GM08714 (cell line): ENCODE data around the gene CD6.

Source experiments
- H3K4me3 ChIP-seq: fragments of 200-500 bp; sonication (Bioruptor generic); 2 replicates; pipeline ENCODE4 v1.5.1; 2014; ENCODE audit warnings: mild to moderate bottlenecking, low read length, inconsistent platforms
- ZNF274 ChIP-seq: IDR thresholded peaks from 2 replicates; pipeline ENCODE4 v1.6.1; 2012; ENCODE audit warnings: mild to moderate bottlenecking, low read depth, low read length

The CD6 gene

GRCh38 chr11:61041755-61042518 lies 70.5 kb downstream of the CD6 start:
- no peak overlapping the region; the same call in 1 of the 2 replicates for H3K4me3 ChIP-seq
- TF ChIP-seq ZNF274 = no peak

DNA sequence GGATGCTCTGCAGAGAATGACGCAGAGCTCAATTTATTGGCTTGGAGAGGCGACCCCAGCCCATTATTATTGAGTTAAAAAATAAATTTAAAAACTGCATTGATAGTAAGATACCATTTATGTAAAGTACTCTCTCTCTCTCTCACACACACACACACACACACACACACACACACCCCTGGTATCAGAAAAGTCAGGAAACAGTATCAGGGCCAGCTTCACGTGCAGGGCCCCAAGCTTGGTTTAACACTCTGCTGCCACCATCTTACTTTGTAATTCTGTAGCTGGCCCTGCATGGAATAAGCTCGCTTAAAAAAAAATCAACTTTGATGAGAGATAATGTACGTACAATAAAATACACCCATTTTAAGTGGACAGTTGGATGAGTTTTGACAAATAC lies 71.1 kb downstream of the CD6 start:
- no peak overlapping the region for H3K4me3 ChIP-seq
- no peak for TF ChIP-seq ZNF274

DNA sequence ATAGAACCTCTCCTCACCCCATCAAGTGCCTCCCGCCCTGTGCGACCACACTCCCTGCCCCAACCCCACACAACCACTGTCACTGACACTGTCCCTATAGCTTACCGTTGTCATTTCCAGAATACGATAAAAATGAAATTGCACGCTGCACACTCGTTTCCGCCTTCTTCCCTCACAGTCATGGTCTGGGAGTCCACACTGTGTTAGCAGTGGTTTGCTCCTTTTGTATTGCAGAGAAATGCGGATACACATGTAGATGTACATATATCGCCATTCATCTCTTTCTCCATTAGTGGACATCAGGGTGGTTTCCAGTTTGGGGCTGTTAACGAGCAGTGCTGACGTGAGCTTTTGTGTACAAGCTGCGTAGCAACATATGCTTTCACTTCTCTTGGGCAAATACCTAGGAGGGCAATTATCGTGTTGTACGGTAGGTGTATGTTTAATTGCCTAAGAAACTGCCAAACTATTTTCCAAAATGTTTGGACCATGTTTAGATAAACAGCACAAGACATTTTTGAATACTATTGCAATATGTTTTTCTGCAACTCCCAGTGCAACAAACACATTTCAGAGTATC lies 71.6 kb downstream of the CD6 start:
- no peak for TF ChIP-seq ZNF274
- H3K4me3 ChIP-seq = no peak overlapping the region

- H3K4me3 ChIP-seq = no peak overlapping the region
- TF ChIP-seq ZNF274 = no peak
These were observed 73.8 kb downstream of the CD6 start for GRCh38 chr11:61045271-61045670.

DNA sequence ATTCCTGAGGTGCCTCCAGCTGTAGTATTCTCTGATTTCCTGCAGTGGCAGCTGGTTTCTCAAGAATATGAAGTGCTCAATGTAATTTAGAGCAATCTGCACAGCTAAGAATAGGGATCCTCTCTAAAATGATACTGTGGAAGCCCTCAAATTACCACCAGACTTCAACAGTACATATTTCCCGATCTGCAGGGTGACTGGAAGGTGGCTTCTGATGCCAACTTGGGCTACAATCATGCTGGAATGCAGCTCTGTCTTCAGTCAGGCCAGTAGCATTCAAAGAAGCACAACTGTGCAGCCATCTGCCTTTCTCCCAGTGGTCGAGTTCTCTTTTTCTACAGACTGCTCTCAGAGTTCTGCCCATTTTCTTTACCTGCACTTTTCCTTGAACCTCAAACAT lies 75.4 kb downstream of the CD6 start:
- no peak for TF ChIP-seq ZNF274
- no peak overlapping the region for H3K4me3 ChIP-seq

- H3K4me3 ChIP-seq = no peak overlapping the region
- TF ChIP-seq ZNF274 = no peak
These were observed 77.0 kb downstream of the CD6 start for GRCh38 chr11:61048368-61049062.

- no peak for TF ChIP-seq ZNF274
- no peak overlapping the region for H3K4me3 ChIP-seq
These were observed 77.5 kb downstream of the CD6 start for GRCh38 chr11:61049063-61049377.

- no peak overlapping the region for H3K4me3 ChIP-seq
- no peak for TF ChIP-seq ZNF274
These were observed 78.4 kb downstream of the CD6 start for GRCh38 chr11:61049859-61050258.

- H3K4me3 ChIP-seq = no peak overlapping the region
- no peak for TF ChIP-seq ZNF274
These were observed 80.9 kb downstream of the CD6 start for GRCh38 chr11:61052182-61052972.

- TF ChIP-seq ZNF274 = no peak
- no peak overlapping the region for H3K4me3 ChIP-seq
These were observed 81.7 kb downstream of the CD6 start for GRCh38 chr11:61053191-61053590.

DNA sequence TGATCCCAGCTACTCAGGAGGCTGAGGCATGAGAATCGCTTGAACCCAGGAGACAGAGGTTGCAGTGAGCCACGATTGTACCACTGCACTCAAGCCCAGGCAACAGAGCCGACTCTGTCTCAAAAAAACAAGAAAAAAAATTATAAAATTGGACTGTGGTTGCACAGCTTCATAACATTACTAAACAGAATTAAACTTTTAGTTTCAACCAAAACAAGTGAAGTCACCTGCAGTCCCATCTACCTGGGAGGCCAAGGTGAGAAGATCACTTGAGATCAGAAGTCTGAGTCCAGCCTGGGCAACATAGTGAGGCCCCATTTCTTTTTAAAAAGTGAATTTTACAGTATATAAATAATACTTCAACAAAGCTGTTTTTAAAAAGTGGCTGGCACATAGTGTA lies 83.0 kb downstream of the CD6 start:
- no peak for TF ChIP-seq ZNF274

GRCh38 chr11:61054927-61055562 lies 83.6 kb downstream of the CD6 start:
- no peak overlapping the region for H3K4me3 ChIP-seq
- no peak for TF ChIP-seq ZNF274

More for the DNA sequence above, 83.0 kb downstream of the CD6 start:
- H3K4me3 ChIP-seq = no peak overlapping the region

DNA sequence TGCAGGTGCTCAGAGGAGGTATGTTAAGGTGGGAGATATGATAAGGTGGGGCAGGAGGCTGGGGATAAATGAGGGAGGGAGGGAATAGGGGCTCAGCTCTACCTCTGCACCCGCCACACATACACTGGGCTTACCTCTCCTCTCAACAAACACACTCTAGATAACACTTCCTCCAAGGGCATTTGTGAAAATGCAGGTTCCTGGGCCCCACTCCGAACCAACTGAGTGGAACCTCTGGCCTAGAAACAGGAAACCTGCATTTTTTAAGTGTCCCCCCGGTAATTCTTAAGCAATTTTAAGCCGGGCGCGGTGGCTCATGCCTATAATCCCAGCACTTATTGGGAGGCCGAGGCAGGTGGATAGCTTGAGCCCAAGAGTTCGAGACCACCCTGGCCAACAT lies 84.3 kb downstream of the CD6 start:
- TF ChIP-seq ZNF274 = no peak
- H3K4me3 ChIP-seq = no peak overlapping the region

- no peak for TF ChIP-seq ZNF274
These were observed 85.1 kb downstream of the CD6 start for GRCh38 chr11:61056571-61056970.

More at GRCh38 chr11:61056571-61056970, 85.1 kb downstream of the CD6 start:
- no peak overlapping the region for H3K4me3 ChIP-seq
